COLO668 (cell line): ENCODE measurements around the gene ERGIC3.

Experiments used
- DNase-seq: peaks from one replicate; lab custom pipeline; 2025; ENCODE audit not compliant: unreplicated experiment; lab: John Stamatoyannopoulos, UW

The ERGIC3 gene

GRCh38 chr20:35560541-35560940 lies 18.7 kb downstream of the ERGIC3 start:
- DNase-seq = no peak

GRCh38 chr20:35561268-35561667 lies 19.4 kb downstream of the ERGIC3 start:
- DNase-seq = peak; percentile 57

- no peak for DNase-seq
Measured at GRCh38 chr20:35561671-35562070, 19.8 kb downstream of the ERGIC3 start.

DNA sequence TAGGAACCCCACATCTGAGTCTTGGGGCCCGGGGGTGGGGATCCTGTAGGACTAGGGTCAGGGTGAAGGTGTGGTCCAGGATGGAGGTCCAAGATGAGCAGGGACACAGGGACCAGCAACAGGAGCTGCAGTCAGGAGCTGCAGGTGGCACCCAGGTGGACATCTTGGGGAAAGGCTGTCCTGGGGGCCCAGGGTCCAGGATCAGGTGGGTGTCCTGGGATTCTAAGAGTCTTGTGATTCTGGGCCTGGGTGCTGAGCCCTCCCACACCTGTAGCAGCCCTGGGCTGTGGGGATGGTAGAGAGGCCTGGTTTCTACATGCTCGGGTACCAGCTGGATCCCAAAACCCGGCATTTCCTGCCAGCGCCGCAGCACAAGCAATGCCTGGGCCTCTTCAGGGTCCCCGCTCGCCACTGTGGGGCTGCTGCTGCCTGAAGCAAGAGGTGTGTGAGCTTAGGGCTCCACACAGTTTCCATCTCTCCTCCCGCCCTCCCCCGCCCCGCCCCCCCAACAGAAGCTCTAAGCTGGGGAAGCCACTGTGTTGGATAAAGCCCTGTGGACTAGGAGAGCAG lies 20.7 kb downstream of the ERGIC3 start:
- no peak for DNase-seq

DNA sequence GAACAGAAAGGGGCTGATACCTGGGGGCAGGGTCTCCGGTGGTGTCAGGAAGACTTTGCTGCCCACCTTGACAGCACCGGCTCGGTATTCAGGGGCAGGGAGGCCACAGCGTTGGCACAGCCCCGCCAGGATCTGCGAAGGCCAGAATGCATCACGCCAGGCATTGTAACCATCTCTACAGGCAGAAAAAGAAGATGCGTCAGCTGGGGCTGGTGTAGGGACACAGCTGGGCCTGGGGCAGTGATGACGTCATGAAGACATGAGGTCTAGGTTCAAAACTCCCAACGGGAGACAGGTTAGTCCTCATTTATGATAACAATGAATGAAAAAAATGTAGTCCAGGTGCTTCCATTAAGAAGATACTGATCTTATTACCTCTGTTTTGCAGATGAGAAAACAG lies 22.0 kb downstream of the ERGIC3 start:
- DNase-seq = no peak

DNA sequence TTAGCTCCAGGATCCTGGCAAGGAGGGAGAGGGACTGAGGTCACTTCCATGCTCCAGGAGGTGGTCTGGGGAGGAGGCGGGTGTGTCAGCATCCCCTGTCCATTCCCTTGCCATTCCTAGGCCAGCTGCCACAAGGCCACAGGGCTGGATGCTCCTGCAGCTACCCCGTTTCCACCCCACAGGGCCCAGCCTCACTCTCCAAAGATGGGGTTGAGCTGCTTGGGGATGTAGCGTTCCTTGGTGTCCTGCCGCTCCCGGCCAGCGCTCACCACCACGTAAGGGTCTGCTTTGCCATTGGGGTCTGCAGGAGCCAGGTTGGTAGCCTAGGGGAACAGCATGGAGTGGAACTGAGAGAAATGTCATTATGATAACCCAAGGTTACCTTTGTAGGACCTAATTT lies 23.0 kb downstream of the ERGIC3 start:
- DNase-seq = no peak

DNA sequence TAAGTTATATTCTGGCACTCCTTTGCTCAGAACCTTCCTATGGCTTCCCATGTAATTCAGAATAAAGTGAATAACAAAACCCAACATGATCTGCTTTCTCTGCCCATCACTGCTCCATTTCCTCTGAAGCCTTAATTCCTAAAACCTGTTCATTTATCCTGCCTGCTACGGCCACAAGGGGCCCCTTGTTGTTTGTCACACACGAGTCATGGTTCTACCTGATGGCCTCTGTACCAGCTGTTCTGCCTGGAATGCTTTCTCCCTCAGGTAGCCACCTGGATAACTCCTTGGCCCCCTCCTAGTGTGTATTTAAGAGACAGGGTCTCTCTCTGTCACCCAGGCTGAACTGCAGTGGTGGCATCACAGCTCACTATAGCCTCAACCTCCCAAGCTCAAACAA lies 26.8 kb downstream of the ERGIC3 start:
- peak; percentile 24 for DNase-seq

GRCh38 chr20:35571555-35571954 lies 29.7 kb downstream of the ERGIC3 start:
- no peak for DNase-seq

DNA sequence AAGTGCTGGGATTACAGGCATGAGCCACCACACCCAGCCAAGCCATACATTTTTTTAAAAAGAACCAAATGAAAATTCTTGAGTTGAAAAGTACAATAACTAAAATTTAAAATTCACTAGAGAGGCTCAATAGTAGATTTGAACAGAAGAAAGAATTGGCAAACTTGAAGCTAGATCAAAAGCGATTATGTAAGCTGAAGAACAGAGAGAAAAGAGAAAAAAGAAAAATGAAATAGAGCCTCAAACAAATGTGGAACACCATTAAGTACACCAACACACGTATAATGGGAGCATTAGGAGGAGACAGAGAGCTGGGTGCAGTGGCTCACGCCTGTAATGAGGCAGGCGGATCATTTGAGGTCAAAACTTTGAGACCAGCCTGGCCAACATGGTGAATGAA lies 31.0 kb downstream of the ERGIC3 start:
- no peak for DNase-seq

DNA sequence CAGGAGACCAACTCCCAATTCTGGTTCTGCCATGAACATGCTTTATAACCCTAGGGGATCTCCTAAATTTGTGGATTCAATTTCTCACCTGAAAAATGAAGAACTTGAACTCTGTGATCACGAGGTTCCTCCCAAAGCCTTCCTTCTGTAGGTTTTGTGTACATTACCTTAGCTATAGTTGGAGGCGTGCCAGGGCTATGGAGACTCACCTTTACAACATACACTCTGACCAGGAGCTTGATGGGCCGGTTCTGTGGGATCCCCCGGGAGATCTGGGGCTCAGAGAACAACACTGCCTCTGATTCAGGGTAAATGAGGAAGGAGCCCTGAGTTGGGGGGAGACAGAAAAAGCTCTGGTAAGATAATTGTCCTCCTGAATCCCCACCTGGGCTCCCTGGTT lies 34.1 kb downstream of the ERGIC3 start:
- peak; percentile 59 for DNase-seq

DNA sequence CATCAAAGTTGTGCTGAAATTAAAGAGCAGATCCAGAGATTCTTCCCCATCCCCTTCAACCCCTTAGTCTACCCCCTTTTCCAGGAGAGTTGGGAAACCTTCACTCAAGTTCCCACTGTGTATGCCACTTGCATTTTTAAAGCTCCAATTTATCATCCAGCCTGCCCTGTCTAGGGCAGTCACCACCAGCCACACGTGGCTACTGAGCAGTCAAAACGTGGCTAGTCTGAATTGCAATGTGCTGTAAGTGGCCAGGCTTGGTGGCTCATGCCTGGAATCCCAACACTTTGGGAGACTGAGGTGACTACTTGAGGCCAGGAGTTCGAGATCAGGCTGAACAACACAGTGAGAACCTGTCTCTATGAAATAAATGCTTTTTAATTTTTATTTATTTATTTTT lies 34.9 kb downstream of the ERGIC3 start:
- no peak for DNase-seq

- DNase-seq = no peak
Measured at GRCh38 chr20:35578469-35578868, 36.6 kb downstream of the ERGIC3 start.

DNA sequence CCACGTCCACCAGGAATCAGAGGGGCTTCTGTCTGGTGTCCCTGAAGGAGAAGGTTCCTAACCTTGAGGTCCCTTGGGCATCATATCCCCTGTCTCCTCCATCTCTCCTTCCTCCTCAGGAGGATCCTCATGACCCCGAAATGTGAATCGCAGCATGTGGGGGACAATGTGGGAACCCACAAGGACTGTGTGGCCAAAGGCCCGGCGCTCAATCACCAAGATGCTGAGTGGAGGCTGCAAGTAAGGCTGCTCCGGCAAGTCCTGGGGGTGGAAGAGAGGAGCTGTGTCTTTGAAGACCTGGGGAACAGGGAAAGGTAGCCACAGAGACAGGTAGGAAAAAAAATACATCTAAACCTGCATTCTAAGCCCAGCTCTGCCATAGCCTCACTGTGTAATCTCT lies 37.3 kb downstream of the ERGIC3 start:
- no peak for DNase-seq

DNA sequence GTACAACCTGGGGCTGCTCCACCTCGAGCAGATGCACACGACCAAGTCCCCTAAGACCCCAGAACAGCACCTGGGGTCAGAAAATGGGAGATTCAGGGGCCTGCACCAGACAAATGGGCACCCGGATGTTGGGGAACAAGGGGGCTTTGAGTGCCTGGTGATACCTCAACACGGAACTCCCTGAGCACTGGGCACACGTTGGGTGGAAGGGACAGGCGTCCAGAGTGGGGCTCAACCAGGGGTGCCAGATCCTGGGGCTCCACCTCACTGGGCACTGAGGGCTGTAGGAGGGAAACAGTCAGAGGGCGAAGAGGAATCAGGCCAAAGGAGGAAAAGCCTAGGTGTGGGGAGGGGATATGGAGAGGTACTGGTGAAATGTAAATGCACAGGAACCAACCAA lies 40.3 kb downstream of the ERGIC3 start:
- no peak for DNase-seq

GRCh38 chr20:35582741-35583404 lies 41.0 kb downstream of the ERGIC3 start:
- DNase-seq = no peak

DNA sequence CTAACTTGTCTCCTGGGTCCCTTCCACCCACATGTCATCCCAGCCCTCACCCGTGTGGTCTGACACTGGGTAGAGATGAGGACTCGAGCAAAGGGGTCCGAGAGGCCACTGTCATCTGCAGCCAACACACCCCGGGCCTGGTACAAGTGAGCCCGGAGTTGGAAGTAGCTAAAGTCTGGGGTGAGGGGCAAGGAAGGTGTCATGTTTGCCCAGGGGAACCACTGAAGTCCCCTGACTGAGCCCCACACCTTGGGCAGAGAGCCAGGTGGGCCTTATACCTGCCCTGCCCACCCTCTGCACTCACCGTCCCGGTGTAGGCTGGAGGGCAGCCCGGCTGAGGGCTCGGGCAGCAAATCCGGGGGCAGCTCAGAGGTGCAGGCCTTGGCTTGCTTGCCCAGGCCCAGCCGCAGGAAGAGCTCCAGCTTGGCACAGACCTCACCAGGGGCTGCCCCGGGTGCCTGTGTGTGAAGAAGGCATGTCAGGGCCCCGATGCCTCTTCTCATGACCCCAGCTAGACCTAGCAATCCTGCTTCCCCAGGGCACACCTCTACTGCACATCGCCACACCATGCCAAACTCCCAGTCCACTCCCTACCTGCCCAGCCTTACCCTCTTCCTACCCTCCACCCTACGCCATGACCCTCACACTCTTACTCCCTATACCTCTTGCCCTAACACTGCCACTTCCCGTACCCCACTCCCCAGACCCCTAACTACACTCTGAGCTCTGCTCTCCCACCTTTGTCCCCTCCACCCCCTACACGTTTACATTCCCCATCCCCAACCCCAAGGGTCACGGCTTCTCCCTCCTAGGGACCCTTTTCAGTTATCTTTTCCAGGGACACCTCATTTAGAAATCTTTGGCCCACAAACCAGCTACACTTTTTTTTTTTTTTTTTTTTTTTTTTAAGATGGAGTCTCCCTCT lies 42.0 kb downstream of the ERGIC3 start:
- DNase-seq = no peak

GRCh38 chr20:35586751-35587425 lies 45.0 kb downstream of the ERGIC3 start:
- DNase-seq = no peak

DNA sequence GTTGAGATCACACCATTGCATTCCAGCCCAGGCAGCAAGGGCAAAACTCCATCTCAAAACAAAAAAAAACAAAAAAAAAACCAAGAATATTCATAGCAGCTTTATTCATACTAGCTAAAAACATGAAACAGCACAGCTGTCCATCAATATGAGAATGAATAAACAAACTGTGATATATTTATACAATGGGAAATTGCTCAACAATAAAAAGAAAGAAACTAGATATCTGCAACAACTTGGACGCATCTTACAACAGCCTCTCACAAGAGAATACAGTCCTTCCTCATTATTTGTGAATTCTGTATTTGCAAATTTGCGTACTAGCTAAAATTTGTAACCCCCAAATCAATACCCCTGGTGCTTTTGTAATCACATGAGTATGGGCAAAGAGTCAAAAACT lies 45.6 kb downstream of the ERGIC3 start:
- no peak for DNase-seq

DNA sequence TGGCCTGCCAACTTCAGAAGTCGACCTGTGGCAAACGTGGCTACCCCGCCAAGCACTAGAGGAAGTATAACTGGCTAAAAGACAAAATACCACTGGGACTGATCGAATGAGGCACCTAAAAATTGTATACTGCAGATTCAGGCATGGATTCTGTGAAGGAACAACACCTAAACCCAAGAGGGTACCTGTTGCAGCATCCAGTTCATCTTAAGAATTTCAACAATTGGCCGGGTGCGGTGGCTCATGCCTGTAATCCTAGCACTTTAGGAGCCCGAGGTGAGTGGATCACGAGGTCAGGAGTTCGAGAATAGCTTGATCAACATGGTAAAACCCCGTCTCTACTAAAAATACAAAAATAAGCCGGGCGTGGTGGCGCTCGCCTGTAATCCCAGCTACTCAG lies 46.5 kb downstream of the ERGIC3 start:
- DNase-seq = no peak

DNA sequence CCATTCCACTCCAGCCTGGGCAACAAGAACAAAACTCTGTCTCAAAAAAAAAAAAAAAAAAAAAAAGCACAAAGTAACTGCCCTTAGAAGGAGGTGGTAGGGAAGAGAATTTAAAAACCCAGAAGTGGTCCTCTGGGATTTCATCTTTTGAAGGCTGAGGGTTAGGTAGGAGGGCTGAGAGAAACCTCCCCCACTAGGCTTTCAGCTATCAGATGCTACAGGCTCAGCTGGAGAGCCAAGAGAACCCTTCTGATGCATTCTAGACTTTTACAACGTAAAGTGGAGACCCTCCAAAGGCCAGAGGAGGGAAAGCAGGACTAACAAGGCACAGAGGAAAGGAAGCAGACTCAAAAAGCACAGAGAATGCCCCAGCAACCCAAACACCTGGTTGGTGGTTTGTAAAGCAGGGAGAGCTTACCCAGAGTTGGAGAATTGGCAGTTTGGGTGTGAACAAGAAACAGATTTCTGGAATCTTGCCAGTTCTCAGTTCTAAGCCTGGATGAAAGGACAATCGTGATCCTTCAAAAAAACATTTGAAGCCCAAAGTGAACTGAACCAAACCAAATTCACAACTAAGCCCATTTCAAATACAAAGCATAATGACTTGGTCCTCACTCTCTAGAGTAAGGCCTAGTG lies 50.6 kb downstream of the ERGIC3 start:
- no peak for DNase-seq

- no peak for DNase-seq
Measured at GRCh38 chr20:35595456-35595855, 53.6 kb downstream of the ERGIC3 start.
